Activated CD4-positive, CD25-positive, alpha-beta regulatory T cell treated with anti-CD3 and anti-CD28 coated beads, Interleukin-2, amount 50 U/mL, for 72 hours (primary cell): ENCODE results near the gene EIF4E1B.

Experiments used
- DNase-seq: peaks from one replicate; pipeline ENCODE4 v3.0.0; 2021

Gene EIF4E1B

DNA sequence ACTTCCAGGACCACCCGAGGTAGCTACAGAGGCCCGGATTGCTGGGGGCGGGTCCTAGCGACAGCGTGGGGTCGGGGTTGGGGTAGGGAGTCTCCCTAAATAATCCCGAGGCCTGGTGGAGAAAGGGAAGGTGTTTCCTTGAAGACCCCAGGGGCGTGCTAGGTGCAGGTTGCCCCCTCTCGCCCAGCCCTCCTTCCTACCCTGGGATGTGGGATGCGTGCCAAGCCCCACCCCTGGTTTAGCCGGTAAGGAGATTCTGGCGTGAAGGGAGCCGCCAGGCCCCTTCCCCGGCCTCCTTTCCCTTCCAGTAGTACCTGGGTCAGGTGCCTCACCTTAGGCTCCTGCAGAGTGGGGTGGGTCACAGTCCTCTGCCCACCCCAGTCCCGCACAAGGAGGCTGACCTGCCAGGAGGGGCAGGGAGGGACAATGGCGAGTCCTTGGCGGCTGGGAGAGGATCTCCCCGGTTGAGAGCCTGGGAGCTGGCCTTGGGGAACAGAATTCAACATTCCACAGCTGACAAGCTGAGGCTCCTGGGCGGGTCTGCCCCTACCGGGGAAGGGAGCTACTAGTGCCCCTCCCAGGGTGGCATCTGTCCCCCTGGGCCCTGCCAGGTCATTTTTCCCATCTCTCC is 17.5 kb downstream of the EIF4E1B start:
- DNase-seq: no peak

DNA sequence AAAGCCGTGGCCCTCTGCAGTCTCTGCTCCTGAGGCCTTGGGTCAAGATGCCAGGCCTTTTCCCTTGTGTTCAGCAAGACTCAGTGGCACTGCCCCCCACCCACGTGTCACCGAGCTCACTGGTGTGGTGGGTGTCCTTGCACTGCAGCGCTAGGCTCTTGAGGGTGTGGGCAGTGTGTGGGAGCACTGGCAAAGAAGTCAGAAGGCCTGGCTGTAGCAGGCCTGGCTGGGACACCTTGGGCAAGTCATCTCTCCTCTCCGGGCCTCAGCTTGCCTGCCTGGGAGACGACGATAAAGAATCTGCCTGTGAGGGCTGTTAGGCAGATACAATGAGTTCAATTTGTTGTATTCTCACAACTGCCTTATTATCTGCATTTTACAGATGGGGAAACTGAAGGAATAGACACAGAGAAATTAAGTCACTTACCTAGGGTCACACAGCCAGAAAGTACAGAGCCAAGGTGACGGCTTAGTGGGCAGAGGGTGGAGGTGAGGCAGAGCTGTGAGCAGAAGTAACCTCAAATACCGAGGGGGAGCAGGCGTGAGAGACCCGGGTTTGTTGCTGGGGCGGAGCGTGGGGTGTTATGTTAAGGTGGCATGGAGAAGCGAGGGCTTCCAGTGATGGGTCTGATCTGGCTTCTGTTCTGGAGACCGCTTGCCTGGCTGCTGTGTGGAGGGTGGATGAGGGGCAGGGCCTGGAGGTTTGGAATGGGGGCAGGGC is 18.2 kb downstream of the EIF4E1B start:
- DNase-seq: no peak

DNA sequence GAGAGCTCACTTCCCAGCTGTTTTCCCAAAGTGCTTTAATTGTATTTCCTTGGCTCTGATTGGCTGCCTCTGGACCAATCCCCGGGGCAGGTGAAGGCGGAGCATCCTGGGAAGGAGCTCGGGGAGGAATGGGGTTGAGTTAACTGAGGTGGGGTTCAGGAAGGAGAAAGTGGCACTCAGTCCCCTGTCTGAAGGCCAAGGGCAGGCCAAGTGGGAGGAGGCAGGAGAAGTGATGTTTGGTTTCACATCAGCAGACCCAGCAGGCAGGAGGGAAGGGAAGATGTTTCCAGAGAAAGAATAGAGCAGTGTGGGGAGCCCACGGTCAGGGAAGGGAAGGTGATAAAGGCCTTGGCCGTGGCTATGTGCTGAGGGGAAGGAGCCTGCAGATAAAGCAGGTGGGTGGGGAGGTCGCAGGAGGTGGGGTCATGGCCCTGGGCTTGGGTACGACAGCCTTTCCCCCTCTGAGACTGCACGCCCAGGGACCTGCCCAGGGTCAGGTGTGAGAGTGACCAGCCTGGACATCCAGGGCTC is 19.9 kb downstream of the EIF4E1B start:
- DNase-seq: no peak

DNA sequence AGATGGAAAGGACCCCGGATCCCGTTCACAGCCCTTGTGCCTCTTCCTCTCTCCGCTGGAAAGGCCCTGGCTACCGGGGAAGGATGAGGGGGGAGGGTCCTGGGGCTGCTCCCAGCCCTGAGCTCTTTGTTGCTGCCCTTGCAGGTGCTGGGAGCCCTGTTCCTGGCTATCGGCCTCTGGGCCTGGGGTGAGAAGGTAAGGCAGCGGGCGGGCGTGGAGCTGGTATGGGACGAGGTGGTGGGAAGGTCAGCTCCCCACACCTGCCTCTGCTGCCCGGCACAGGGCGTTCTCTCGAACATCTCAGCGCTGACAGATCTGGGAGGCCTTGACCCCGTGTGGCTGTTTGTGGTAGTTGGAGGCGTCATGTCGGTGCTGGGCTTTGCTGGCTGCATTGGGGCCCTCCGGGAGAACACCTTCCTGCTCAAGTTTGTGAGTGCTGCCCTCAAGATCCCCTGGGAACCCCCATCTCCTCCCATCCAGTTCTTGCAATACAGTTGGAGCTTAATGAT is 21.1 kb downstream of the EIF4E1B start:
- DNase-seq: no peak

DNA sequence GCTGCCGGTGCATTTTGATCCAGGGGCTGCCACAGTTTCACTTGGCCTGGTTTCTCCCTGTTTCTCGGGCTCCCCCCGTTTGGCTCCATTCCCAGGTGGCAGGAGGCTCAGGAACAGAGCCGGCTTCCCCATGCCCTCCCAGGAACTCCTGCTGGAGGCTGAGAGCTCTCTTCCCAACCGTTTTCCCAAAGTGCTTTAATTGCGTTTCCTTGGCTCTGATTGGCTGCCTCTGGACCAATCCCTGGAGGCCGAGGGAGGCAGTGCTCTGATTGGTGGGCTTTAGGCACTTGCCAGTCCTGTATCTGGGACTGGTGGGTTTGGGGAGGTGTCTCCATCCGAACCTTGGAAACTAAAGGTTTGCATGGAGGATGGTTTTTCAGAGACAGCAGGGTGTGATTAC is 21.7 kb downstream of the EIF4E1B start:
- DNase-seq: no peak

DNA sequence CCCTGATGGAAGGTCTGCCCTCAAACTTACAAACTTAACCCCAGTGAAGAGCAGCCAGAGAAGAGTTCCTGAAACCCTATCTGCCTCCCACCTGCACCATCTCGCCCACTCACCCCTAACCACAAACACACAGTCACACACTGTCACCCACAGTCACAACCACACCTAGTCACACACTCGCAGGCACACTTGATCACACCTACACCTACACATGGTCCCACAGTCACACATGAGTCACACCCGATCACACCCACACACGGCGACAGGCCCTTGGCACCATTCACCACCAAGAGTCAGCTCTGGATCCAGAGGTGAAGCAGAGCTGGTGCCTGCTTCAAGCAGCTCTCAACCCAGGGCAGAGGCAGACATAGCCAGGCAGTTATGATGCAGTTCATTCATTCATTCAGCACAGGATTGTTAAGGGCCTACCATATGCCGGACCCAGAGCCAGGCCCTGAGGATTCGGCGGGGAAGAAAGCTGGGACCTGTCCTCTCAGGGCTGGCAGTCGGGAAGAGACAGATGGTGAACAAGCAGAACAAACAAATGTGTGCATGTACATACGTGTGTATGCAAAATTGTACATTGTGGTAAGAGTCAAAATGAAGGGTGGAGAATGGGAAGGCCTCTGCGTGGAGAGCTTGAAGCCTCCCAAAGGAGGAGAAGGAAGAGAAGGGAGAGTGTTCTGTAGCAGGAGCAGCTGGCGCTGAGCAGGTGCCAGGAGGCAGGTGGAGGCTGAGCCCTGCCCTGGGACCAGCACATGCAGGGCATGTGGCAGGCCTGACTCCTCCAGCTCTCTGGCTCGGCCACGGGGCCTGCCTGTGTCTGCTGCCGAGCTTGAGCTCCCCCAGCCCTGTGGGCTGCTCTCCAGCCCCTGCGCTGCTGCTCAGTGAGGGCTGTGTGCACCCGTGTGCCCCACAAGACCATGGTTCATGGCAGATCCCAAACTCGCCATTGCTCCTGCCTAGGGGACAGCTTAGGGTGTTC is 23.2 kb downstream of the EIF4E1B start:
- DNase-seq: peak; percentile 64

DNA sequence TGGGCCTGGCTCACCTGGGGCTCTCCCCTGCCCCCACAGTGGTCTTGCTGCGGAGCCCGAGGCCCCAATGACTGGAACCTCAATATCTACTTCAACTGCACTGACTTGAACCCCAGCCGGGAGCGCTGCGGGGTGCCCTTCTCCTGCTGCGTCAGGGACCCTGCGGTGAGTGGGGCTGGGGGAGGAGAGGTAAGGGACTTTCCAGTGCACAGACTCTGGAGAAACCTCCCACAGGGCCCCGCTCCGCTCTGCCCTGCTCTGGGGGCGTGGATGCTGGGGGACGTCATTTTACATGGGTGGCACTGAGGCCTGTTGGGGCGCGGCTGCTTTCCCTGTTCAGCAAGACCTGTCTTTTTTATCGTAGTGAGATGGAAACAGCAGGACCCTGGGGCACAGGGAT is 24.4 kb downstream of the EIF4E1B start:
- DNase-seq: no peak

DNA sequence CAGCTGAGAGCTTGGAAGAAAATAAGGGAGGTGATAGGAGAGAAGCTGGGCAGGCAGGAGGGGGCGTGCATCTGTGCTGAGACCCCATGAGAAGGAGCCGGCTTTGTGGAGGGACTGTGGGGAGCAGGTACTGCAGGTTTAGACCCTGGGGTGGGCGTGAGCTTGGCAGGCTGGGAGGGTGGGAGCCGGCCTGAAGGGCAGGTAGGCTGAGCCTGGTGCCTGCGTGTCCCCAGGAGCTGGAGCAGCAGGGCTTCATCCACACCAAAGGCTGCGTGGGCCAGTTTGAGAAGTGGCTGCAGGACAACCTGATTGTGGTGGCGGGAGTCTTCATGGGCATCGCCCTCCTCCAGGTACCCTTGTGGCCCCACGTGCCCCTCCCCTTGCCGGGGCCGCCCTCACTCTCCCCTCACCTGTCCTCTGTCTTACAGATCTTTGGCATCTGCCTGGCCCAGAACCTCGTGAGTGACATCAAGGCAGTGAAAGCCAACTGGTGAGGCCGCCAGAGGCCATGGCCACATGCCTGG is 26.1 kb downstream of the EIF4E1B start:
- DNase-seq: no peak

DNA sequence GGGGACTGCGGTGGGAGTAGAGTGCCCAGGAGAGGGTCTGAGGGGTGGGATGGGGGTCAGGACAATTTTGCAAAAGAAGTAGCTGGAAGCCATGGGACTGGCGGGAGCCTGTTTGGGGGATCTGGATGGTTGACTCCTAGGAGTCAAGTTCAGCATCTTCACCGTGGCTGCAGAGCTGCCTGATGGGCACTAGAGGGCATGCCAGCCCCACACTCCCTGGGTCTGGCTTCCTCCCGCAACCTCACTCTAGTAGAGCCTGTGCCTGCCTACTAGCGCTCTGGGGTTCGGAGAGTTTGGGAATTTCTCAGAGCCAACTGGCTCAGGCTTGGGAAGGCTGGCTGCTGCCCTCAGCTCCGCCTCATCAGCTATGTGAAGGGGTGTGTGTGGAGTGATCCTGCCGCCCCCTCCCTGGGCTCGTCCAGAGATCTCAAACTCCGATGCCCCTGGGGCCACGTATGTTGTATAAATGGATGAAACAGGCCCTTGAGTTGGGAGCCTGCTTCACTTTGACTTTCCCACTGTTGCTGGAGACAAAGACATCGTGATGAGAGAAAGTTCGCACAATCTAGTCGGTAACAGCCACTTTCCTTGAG is 27.6 kb downstream of the EIF4E1B start:
- peak; percentile 62 for DNase-seq

DNA sequence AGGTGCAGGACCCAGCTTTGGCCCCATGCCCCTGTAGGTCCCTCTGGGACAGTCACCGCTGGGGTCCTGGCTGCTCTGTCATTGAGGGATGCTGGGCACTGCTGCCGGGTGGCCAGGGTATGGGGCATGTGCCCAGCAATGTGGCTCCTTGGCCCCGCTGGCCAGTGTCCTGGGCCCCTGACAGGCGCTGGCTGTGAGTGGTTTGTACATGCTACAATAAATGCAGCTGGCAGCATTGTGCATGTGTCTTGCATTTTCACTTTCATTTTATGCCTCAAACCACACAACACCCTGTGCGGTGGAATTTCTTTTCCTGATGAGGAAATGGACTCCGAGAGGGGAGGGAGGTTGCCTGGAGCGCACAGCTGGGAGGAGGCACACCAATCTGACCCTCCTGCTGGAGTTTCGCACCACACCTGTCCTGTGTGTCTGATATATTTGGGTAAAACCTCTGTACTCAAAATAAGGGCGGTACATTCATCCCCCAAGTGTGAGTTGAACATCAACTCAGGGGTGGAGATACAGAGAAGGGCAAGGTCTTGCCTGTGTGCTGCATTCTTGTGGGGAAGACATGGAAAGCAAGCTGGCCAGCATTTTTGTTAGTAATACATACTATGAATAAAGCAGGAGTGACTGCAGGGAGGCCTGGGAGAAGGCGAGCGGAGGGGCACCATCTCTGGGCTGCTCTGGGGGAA is 28.5 kb downstream of the EIF4E1B start:
- no peak for DNase-seq

DNA sequence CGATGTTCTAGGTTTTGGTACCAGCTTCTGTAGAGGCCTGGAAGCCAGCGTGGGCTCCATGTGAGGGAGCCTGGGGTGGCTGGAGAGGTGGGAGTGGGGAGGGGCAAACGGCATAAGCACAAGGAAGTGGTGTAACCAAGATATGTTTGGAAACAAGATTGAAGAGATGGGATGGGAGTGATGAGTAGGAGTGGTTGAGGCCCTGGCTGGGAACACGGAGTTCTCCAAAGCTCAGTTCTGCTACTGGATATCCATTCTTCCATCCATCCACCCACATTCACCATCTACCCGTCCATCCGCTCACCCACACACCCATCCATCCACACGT is 29.0 kb downstream of the EIF4E1B start:
- no peak for DNase-seq

DNA sequence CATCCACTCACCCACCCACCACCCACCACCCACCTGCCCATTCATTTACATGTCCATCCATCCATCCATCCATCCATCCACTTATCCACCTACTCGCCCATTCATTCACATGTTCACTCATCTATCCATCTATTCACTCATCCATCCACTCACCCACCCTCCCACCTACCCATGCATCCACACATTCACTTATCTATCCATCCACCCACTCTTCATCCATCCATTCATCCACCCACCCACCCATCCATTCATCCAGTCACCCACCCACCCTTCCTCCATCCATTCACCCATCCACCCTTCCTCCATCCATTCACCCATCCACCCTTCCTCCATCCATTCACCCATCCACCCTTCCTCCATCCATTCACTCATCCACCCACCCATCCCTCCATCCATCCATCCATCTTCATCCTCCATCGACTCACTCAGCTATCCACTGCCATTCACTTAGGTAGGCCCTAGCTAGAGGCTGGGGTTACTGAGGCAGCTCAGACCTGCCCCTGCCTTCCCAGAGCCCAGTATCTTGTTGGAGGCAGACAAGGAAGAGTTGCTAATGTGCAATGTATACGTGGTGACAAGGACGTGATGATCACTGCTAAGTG is 29.5 kb downstream of the EIF4E1B start:
- no peak for DNase-seq

DNA sequence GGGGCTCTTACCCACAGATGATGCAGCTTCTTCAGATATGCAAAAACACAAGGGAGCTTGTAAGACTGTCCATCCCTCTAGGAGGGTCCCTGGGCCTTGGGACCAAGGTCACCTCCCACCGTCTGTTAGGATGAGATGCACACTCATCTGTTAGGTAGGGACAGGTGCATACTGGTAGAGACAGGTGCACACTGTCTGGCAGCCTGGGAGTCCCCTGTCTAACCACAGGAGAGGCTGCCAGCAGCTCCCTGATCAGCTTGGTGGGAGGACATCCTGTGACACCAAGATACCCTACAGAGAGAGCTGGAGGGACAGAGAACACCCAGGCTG is 30.0 kb downstream of the EIF4E1B start:
- DNase-seq: no peak

DNA sequence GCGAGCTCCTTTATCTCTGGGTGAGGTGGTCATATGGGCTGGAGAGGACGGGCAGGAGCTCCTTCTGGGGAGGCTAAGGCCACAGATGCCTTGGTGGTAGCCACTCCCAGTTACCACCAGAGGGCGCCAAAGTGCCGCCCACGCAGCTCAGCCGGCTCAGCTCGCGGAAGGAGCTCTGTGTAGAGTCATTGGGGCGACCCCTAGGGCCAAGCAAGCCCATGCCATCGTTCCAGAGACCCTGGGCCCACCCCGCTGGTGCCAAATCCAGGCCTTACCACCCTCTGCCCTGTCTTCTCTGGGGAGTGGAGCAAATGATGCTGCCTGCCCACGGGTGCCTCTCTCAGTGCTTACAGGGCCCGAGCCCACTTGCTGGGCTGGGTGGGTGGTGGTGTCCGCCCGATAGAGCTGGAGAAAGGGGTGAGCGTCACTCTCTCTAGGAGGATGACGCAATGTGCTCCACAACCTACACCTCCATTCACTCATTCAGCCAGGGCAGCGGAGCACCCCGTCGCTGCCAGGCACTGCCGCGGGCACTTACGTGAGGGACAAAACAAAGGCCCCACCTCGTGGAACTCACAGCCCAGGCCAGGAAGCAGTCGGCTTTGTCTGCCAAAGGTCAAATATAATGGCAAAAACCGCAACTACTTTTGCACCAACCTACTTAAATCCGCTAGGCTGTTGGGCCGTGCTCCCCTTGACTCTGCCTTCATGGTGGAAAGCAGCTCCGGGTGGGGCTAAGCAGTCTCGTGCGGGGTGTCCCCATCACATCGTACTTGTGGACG is 30.6 kb downstream of the EIF4E1B start:
- peak; percentile 84 for DNase-seq

DNA sequence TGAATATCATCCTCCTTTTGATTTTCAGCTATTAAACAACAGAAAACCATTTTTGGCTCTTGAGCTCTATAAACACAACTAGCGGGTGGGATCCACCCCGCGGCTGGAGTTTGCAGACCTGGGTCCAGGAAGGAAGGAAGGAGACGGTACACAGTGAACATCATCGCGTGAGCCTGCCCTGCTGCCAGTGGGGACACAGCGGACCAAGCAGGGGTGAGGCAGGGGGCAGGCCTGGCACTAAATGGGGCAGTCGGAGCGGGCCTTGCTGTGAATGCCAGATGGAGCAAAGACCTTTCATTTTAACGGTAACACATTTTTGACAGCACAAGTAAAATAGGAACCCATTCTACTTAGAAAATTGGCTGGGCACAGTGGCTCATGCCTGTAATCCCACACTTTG is 31.2 kb downstream of the EIF4E1B start:
- DNase-seq: no peak

DNA sequence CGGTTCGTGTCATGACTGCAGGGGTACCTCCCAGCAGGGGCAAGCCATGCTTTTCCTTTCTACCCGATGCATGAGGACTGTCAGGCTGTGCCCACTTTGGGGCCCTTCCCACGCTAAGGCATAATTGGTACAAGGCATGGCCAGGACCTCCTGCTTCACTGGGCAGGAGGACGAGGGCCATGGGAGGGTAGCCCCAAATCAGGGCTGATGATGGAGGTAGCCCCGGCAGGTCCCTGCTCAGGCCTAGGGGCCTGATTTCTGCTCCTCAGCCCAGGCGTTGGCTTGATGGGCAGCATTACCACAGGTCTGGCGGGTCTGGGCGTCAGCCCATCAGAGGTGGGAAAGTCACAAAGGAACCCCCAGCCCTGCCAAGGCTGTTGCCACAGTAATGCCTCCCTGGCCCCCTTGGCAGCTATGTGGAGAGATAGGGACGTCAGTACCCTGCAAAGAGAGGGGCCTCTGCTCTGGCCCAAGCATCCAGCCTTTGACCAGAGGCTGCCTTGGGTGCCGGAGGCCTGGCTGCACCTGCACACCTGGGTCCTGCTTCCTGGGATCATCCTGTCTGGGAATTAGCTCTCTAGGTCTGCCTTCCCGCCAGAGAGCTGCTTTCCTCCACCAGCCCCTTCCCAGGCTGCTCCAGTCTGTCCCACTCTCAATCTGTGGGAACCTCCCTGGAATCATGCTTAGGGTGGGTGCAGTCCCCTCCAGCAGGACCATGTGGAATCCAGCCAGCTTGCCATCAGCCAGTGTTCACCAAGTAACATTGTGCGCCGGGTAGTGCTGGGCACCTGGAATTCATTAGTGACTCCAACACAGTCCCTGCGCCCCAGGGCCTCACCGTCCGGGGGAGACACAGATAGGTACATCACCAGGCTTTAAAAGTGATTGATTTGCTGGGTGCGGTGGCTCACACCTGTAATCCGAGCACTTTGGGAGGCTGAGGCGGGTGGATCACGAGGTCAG is 32.2 kb downstream of the EIF4E1B start:
- no peak for DNase-seq

DNA sequence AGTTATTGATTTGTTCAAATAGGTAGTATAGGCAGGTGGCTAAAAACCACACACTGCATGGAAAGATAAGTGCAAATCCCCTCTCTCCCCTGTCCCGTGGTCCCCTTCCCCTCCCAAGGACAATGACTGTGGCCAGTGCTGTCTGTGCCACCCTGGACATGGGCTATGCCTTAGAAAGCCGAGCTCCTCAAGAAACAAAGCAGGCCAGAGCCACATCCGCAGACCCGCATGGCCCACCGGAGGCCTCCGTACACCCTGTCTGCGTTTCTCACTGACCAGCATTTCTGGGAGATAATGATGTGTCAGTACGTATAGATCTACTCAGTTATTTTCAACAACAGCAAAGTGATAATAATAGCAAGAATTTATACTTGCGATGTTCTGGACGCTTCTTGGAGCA is 33.1 kb downstream of the EIF4E1B start:
- DNase-seq: no peak

DNA sequence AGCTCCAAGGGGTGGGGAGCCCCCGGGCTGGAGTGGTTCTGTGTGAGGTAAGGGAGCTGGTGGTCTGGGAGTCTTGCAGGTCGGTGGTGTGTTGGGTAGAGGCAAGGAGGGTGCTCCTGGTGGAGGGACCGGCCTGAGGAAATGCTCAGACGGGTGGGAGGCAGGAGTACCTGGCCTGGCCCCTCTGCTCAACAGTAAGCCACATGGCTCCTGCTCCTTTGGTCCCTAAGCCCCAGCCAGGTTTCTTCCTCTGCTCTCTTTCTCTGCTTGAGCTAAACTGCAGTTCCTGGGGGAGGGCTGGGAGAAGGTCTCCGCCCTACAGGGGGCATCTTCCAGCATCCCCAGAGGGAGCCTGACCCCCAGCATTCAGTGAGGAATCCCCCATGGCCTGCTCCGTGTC is 34.0 kb downstream of the EIF4E1B start:
- no peak for DNase-seq

DNA sequence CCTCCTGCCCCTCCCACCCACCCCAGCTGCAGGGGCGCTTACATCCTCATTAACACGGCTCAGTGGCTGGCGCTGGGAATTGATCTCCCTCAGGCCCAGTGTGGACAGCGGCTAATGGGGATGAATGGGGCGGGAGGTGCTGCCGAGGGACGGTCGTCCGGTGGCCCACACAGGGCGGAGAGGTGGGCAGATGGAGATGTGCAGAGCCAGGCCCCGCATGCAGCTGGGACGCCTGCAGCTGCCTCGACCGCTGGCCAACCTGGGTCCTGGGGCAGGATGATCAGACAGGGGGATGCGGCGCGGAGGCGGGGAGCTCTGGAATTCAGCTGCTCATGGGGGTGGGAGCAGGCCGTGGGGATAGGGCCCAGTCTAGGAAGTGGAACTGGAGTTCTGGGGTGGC is 34.4 kb downstream of the EIF4E1B start:
- no peak for DNase-seq

DNA sequence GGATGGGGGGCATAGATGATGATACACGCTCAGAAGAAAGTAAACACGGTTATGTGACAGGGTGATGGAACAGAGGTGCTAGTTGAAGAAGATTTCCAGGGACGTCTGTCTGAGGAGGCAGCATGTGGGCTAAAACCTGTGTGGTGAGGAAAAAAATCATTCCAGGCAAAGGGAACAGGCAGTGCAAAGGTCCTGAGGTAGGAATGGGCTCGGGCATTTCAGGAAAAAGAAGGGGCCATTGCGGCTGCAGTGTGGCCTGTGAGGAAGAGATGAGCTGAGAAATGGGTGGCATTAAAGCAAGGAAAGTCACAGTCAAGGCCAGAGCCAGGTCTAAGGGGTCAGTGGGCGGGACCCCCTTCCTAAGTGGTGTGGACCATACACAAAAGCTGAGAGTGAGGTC is 35.0 kb downstream of the EIF4E1B start:
- no peak for DNase-seq
